T1000 (cell line): ENCODE data around the gene TSHZ1.

Experiments used
- DNase-seq: peaks from one replicate; lab custom pipeline; 2025; ENCODE audit warnings: mixed read lengths; lab: John Stamatoyannopoulos, UW

Gene TSHZ1

DNA sequence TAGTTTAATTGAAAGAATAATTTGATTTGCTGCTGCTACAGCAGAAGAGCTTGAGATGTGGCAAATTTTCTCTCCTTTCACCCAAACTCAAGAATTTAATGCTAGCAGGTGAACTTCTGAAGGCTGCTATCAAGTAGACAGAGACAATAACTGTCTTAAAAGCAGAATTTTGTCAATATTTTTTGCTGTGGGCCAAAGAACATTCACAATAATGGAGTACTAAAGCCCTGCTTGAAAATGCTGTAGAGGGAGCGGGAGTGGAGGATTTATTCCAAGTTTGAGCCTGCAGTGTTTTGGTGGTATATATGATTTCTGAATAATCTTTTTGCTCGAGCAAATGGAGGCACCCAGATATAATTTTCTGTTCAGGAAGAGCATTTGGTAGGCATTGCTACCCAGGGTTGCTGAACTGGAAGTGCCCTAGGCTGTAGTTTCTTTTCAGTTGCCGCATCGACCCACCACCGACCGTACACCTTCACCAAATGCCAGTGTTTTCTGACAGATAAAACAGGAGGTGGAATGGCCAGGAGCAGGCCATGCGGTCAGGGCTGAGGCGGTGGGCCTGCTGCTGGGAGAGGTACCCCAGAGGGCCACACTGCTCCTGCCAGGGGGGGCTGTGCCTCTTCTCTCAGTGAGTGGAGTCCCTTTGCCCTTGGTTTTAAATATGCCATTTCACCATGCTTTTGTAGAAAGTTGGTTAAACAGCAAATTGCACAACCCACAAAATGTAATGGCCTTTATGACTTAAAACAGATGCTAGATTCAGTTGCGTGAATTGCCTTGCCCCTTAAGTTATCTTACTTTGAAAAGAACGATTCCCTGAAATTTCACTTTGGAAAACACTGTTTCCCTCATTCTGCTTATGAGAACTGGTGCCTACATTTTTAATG, 36.4 kb downstream of the TSHZ1 start:
- no peak for DNase-seq

DNA sequence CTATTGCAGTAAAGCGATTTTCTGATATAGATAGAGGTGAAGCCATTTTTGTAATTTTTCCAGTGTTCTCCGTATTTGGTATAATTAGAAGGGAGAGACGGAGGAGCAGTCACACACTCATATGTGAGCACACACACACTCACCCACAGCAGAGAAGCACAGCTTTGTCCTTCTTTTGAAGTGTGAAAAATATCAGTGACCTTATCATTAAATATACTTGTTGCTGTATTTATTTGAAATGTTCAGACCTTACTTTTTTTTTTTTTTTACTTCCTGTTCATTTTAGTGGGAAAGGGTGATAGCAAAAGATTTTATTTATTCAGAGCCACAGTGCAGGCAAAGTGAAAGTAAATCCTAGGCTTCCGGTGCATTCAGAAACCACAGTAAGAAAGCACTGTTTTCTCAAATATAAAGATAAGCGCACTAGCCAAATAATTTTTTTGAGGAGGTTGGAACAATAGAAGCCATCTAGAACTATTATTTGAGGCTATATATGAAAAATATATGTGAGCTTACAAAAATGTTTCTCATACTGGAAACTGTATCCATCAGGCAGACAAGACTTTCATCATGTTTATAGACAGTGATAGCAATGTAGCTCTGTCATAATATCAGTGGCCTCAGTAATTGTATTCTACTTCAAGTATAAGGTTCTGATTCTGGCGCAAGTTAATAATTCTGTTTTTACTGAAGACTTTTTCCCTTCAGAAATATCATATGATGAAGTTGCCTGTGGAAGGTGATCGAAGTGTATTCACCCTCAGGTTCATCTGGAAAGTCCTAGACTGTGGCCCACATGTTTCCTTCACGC, 37.2 kb downstream of the TSHZ1 start:
- DNase-seq, result no peak

DNA sequence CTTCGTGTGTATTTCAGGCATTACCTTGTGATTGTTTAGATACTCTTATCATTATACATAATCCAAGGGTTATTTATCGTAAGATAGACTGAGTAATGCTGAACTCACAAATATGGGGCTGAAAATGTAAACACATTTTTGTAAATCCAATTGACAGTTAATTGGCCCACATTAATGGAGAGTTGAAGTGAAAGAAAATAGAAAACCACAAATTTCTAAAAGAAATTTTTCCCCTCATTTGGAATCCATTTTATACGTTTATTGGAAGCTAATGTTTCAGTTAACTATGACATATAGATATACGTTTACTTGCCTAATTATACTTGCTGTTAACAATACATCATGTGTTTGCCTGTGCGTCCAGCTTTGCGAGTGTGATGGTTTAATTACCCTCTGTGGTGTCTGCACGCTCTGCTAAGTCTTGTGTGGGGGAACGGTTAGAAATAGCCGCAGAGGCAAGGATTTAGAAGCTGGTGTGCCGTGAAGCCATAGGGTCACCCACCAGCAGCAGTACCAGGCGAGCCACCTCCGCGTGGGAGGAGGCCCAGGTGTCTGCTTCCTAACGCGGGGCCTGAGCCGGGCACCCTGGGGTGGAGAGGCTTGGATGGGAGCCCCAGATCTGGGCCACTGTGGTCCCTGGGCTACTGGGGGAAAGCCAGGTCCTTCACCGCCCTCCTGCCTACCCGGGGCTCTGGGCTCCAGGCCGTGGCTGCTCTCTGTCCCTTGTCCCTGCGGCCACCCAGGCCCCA, 38.0 kb downstream of the TSHZ1 start:
- DNase-seq, result no peak

DNA sequence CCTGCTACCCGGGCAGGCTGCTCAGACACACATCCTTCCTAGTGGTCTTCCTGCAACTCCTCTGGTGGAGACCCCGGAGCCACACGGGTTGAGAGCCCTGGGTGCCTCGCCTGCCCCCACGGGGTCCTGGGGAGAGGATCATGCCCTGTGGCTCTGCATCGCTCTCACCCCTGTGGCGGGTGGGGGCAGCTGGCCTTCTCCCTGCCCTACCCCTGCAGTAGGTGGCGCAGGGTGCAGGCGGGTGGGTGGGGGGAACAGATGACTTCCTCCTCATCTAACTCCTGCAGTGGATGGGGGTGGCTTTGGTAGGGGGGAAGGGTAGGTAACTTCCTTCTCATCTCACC, 38.5 kb downstream of the TSHZ1 start:
- DNase-seq, result no peak

DNA sequence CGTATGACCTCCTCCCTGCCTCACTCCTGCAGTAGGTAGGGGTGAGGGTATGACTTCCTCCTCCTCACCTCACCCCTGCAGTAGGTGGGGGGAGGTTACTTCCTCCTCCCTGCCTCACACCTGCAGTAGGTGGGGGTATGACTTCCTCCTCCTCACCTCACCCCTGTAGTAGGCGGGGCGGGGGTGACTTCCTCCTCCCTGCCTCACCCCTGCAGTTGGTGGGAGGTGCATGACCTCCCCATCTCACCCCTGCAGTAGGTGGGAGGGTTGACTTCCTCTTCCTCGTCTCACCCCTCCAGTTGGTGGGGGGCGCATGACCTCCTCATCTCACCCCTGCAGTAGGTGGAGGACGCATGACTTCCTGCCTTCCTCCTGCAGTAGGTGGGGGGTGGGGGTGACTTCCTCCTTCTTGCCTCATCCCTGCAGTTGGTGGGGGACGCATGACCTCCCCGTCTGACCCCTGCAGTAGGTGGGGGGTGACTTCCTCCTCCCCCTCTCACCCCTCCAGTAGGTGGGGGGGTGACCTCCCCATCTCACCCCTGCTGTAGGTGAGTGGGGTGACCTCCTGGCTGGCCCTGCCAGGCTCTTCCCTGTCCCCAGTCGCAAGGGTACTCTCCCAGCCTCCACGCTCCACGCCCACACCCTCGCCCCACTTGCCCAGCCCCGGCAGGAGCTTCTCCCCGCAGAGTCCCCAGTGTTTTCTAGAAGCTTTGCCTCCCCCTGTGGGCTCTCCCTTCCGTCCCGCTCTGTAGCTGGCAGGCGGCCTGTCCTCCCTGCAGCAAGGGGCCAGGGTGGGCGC, 39.3 kb downstream of the TSHZ1 start:
- DNase-seq, result no peak

DNA sequence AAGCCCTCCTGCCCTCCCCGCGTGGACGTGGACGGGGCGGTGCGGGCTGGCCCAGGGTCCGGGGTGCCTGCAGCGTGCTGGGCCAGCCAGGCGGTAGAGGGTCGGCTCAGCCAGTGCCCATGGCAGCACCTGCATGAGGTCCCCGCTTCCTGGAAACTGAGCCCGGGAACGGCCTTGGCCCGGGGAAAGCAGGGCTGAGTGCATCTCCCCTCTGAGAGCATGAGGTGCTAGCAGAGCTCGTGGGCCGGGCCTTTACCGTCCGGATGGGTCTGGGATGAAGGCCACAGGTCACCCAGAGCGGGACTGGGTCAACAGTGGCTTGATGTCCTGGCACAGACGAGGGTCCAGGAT, 39.8 kb downstream of the TSHZ1 start:
- no peak for DNase-seq

DNA sequence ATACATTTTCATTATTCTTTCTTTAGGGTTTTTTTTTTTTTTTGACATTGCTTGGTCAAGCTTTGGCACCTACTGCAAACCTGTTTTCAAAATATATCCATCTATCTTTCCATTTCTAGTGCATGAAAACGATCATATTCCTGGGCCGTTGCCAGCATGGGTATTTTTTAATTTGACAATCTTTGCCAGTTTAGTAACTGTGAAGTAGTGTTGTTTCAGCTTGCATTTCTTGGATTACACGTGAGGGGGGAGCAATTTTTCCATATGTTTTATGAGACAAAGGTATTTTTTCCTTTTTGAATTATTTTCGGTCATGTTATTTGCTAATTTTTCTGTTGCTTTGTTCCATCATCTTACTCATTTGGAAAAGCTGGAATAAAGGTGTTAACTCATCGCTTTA, 40.9 kb downstream of the TSHZ1 start:
- no peak for DNase-seq

DNA sequence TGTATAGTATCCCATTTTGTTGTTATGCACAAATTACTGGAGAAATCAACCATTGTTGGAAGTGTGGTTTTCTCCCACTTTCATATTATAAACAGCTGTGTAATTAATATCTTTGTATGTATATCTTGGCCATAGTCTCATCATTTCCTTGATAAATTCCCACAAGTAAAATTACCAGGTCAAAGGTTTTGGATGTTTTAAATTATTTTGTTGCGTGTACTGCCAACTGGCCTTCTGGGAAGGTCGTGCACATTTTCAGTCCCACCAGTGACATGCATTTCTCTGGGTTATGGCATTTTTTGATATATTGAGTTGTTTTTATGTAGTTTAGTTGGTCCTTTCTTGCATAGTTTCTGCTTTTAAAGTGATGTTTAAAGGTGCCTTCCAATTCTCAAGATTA, 41.5 kb downstream of the TSHZ1 start:
- no peak for DNase-seq

DNA sequence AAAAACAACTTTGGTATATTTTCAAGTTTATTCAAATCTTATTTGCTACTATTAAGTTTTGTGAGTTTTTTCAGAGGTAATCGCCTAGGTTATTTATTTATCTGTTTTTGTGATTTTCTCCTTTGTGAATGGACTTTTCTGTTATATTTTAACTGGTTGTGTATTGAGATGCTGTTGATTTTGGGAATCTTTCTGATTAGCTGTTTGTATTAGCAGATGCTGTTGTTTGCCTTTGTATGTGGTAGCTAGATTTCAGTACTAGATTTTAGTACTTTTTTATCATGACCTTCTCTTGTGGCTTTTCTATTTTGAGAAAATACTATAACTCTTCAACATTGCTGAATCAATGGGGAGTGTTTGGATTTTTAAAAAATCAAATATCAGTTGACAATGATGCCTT, 42.4 kb downstream of the TSHZ1 start:
- DNase-seq, result no peak

DNA sequence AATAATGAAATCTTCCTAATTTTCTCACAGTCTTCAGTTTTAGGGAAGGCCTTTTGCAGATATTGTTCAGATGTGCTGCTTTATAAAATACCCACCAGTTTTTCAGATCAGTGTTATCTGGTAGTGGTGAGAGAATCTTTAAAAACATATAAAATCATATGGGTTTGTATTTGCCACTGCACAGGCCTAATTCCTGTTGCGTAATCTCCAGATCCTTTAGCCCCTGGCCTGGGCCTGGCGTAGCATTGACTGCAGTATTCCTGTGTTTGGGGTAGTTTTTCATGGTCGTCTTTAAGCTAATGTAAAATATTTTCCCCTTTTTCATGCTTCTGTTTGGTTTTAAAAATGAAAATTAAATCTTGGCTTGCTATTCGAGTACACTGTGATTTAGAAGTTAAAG, 43.2 kb downstream of the TSHZ1 start:
- no peak for DNase-seq

DNA sequence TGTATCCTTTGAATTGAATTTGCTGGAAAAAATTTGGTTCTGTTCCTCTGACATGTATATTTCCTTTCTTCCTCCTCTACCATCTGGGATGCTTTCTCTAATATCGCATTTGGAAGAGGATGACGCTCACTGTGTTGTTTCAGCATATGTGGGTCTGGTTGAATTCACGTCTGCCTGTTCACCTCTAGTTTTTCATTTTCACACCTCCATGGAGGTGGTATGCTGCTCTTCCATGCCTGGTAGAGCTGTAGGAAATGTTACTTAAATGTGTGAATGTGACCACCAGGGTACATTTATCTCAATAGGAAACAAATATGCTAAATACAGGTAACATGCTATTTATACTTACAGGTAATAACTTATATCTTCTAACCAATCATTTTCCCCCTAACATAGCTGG, 44.5 kb downstream of the TSHZ1 start:
- no peak for DNase-seq

DNA sequence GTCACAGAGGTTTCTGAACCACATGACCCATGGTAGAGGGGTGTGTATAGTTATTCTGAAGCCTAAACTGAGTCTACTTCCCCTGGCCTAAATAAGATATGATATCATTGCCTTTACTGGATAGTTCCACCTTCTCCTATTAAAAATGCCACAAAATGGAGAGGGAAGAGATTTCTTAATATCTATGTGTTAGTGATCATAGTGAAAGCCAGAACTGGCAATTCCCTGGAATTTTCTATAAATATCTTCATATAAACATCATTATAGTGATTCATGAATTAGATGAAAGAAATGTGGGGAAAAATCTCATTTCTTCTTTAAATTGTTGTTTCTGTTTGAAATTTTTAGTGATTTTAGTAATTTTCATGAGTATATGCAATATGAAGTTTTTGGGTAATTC, 45.8 kb downstream of the TSHZ1 start:
- no peak for DNase-seq

DNA sequence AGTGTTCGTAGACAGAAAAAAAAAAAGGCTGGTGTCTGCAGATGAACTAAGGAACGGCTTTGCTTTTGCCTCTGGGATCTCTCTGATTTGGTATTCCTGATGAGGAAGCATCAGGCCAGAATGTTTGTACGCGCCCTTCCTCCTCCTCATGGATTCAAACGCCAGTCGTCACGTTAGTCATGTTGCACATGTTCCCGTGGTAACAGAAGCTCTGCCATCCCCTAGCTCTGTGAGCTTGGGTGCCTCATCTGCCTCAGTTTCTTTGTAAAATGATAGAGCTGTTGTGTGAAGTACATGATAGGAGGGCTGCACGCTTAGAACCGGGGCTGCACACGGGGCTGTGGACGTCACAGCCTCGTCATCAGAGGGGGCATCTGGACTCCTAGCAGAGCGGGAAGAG, 47.0 kb downstream of the TSHZ1 start:
- no peak for DNase-seq

DNA sequence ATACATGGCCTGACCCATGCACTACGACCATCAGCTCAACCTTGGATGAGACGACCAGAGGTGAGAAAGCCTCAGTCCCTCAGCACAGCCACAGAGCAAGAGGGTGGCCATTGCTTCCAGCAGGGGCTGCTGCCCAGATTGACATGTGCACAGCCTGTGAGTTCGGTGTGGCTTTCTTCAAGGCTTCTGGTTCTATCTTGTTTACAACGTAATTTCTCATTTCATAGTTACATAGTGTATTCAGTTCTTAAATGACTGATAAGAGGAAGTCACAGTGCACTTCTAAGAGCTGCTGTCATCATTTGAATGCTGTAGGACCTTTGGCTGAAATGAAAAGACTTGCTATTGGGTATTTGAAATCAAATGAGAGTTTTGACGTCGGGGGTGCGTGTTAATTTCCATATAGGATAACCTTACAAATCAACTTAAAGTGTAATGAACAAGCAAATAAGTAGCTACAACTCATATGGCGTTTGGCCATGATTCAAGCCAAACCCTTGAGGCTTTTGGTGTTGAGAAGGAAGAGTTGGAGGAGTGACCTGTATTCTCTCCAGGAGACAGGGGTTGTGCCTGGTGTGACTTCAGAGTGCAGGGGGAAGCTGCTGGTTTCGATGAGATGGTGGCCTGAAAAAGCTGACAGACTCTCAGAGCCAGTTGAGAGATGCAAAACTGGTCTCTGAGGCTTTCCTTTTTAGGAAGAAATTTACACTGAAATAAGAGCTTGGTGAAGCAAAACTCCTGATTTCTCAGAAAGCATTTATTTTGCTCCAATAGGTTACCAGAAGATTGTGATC, 51.0 kb downstream of the TSHZ1 start:
- DNase-seq, result no peak

DNA sequence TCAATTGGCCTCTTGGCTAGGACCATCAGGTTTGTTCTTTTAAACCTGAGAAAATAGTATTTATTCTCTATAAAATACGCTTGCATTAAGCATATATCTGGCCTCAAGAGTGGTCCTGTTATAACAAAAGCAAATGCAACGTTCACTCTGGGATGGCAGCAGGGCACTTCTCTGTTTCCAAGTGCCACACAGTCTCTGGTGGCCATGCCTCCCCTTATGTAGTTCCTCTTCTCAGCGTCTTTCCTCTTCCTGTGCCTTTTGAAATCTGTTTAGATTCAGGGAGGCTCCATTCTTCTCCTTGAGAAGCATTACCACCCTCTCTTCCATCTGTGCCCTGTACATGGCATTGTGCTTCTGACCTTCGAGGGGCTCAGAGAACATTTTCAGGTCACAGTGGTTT, 51.9 kb downstream of the TSHZ1 start:
- DNase-seq, result no peak

DNA sequence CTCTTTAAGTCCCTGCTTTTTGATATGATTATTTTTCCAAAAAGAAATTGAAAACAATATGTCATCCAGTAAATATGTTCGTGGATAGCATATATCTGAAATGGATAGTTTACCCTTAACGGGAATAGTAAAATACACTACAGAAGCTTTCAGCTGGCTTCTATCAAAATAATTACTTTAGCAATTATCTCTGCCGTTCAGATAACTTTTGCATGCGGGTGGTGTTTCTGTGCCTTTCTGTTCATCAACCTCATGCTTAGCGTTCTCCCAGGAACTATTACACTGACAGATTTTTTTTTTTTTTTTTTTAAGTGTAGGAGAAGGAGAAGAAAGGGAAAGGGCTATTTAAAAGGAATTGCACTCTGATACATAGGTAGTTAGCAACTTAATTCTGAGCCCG, 53.6 kb downstream of the TSHZ1 start:
- DNase-seq, result no peak

DNA sequence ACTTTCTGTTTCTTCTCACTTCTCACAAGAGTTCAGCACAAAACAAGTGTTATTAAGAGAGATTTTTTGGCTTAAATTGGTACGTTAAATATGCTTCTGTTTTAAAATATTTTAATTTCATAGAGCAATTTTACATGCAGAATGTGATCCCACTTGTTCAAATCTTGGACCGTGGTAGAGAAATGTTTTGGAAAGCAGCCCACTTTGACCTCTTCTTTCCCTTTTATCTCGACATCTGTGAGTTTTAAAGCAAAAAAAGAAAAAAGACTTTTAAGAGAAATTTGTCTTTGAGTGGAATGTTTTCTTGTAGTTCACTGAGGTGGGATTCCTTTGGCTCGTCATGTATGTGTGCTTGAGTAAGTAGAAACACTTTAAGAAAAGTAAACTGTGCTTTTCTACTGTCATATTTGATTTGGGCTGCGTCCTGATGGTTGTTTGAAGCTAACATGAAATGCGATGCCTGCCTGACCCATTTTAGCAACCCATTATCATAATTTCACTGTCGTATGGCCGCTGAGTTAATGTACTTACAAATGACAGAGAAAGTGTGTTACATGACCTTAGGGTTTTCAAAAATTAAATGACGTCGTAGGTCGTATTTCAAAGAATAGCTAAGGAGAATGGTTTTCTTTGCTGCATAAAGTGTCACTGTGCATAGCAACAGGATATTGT, 54.5 kb downstream of the TSHZ1 start:
- no peak for DNase-seq

DNA sequence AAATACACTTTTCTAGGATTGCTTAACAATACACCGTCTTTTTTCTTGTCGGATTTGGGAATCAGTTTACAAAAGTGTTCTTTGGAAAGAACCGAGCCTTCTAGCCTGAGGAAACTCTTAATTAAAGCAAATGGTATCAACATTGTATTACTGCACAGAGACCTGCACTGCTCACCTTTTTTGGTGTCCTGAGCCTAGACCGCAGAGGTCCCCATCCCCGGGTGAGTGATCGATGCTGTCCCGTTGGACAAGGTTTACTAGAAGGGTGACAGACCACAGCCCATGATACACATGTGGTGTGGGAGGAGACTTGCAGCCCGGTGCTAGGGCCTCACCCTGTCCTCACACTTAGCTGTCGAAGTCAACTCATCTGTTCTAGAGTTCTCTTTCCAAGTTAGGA, 55.3 kb downstream of the TSHZ1 start:
- no peak for DNase-seq

DNA sequence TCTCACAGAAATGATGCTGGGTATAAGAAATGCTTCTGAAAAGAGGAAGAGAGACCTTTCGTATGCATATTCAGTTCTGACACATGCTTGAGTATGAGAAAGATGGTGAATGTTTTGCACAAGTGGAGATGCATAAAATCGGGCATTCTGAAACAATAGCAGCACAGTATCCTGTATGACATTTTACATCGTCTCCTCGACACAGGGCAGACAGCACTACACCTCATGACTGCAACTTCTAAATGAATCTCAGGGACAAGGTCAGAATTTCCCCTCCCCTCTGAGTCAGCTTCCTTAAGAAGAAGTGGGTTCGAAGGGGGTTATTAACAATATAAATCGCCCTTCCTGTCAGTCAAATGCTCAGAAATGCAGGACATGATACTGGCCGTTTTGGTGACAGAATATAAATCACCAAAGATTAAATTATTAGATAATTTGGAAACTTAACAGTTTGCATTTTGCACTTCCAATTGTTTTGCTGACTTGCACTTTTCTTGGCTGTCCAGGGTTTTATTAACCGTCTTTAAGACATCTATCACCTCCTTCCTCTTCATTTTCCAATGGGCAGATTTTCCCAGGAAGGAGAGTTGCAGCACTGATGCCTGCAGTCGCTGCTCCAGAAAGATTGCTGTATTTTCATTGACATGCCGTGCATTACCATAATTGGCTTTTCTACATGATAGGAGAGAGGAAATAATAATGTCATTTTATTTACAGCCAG, 57.2 kb downstream of the TSHZ1 start:
- no peak for DNase-seq

DNA sequence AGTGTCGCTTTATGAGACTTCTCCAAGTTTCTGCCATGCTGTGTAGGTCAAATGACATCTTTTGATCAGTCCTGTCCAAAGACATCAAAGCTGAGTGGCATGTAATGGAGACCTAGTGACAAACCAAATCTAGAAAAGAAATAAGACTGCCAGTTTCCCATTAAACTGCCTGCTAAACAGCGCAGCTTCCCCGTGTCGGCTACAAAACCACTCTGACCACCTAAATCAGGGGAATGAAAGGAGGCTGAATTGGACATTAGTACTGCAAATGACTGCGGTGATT, 57.7 kb downstream of the TSHZ1 start:
- no peak for DNase-seq
